GM21528 (cell line): Measurements from ENCODE around the gene CTRB2.
"Not testable (repeated sequence)": the region's sequence is repeated elsewhere in the genome, so short reads cannot be mapped to it uniquely, and the experiment has no call there.

ENCODE experiments used
- ATAC-seq: cut with Tn5 transposase; IDR thresholded peaks from one replicate; pipeline ENCODE4 v1.9.1; 2021; ENCODE audit warnings: mild to moderate bottlenecking, moderate library complexity; ENCODE audit not compliant: unreplicated experiment, low FRiP score

CTRB2 gene

DNA sequence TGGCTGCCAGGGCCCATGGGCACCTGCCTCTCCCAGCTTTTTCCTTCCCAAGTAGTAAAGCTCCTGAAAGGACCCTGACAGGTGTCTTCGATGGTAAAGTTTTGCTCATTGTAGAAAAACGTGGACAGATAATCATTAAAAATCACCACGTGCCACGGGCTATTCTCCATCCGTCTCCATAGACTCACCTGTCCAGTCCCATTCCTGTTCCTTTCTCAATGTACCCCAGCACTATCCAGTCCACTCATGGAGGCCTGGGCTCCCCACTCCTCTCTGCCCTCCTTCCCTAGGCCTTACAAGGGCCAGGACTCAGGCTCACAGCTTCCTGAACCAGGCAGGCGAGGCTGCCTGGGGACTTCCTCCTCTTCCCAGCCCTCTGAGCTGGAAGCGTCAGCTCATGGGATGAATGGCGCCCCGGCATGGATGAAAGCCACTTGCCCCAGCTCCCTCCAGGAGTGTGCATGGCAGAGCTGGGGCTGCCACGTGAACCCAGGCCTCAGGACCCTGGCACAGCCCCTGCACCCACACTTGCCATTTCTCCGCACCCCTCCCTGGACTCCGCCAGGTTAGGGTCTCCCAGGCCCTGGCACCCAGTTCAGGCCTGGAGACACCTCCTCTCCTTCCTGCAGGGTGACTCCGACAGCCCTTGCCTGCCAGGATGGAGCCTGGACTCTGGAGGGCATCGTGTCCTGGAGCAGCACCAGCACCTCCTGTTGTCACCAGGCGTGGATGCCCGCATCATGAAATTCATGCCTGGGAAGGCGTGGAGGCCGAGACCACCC lies 20.6 kb upstream of the CTRB2 start:
- ATAC-seq: no peak

DNA sequence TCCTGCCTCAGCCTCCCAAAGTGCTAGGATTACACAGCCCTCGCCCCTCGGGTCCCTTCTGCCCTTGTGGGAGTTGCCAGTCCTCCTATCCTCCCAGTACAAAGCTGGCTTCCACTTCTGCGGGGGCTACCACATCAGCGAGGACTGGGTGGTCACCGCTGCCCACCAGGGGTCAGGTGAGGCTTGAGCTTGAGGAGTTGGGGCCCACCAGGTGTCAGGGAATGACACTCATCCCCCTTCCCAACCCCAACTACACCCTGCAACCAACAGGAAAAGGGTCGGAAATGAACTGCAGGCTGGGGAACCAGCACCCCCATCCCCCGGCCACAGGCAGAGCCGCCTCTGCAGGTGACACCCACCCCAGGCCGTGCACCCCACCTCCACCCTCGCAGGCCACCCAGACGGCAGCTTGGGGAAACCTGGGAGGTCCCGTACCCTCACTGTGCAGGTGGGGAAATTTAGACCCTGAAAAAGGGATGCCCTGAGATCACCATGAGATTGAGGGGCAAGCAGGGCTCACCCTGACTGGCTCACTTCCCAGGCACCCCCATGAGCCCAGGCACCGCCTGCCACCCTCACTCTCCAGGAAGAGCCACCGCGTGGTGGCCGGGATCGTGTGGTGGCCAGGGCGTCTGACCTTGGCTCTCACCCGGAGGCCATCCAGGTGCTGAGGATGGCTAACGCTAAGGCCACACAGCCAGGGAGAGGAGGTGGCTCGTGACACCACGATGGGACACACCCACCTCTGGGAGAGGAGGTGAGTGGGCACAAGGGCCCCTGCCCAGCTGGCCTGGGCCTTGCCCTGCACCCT lies 19.8 kb upstream of the CTRB2 start:
- ATAC-seq: no peak

DNA sequence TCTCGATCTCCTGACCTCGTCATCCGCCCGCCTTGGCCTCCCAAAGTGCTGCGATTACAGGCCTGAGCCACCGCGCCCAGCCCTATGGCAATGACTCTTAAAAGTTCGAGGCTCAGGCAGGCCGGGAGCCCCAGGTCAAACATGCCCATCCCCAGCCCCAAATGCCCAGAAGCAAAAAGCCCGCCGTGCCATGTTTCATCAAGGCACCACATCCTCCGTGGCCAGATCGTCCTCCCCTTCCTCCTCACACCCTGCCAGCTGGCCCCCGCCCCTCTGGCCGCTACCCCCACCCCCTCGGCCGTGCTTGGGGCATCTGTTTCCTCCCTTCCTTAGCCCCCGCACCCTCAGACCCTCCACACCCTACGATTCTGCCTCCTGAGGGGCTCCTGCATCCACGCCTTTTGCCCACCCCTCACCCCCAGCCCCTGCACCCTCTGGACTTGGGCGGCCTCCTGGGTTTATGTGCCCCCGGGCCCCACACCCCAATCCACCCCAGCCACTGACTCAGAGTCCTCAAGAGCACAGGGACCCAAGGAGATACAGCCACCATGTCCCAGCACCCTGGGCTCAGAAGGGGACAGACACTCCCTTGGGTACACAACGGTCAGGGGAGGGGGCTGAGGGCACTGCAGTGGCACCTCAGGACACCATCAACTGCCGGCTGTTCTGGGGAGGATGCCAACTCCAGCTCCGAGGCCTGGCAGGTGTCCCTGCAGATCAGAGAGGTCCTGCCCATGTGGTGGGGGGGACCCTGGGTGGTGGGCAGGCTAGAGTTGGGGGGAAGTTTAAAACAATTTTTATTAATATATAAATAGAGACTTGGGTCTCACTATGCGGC lies 18.9 kb upstream of the CTRB2 start:
- ATAC-seq: no peak

DNA sequence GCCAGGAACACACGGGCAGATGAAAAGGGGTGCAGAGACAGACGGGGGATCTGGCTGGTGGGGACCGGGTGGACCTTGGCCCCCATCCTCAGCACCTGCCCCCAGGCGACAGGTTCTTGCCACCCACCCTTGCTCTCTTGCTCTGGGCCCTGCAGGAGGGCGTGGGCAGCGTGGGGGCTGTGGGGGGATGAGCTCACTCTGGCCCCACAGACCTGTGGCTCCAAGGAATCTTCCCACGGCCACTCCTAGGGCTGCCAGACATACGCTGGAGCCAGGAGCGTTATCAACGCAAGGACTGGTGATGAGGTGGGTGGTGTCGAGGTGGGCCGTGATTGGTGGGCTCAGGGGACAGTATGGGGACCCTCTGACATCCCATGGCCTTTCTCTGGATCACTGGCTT lies 18.1 kb upstream of the CTRB2 start:
- no peak for ATAC-seq

DNA sequence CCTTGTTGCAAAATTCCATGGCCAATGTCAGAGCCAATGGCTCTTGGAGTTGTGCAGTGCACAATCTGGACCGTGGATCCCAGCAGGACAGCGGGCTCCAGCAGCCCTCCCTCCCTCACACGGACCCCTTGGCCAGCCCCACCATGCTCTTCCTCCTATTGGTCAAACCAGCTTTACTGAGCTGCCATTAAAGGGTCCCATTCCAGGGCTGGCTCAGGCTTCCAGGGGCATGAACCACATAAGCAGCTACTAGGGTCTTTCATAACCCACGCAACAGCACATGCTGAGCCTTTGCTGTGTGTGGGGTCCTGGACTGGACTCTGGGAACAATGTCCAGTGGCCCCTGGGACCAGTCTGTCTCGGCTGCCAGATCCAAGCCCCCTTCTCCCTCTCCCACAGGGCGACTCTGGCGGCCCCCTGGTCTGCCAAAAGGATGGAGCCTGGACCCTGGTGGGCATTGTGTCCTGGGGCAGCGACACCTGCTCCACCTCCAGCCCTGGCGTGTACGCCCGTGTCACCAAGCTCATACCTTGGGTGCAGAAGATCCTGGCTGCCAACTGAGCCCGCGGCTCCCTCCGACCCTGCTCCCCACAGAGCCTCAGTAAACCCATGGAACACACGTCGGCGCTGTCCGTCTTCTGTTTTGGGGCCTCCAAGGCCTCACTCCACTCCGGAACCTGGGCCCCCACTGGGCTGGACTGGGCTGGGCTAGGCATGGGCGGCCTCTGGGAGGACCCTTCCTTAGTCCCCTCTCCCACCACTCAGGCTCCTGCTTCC lies 17.5 kb upstream of the CTRB2 start:
- no peak for ATAC-seq

DNA sequence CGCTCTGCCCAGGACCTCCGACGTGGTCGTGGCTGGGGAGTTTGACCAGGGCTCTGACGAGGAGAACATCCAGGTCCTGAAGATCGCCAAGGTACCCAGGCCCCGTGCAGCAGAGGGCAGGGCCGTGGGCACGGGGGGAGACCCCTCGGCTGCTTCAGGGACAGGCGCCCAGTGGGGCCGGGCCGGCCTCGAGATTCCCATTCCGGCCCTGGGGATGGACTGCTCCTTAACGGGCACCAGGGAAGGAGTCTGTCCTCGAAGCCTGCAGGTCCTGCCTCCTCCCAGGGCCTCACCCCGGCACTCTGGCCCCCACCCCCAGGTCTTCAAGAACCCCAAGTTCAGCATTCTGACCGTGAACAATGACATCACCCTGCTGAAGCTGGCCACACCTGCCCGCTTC lies 16.2 kb upstream of the CTRB2 start:
- not testable (repeated sequence) for ATAC-seq

DNA sequence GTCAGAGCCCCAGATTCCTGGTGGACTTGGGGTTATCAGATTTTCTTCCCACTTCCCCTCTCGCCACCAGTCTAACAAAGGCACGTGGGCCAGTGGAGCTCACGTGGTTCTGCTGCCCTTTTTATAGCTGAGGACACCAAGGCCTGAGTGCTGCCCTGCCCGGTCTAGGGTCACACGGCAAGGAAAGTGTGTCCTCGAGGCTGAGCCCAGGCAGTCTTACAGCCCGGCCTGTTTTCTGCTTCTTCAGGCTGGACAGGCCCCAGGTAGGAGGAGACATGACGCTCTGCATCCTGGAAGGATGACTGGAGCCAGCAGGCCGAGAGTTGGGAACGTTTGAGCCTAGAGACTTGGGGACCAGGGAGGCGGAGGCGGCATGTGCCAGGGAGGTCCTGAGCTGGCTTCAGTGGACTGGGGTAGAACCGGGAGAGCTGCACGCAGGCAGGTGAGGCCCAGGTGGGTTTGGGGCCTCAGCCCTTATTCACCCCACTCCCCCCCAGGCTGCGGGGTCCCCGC lies 15.4 kb upstream of the CTRB2 start:
- ATAC-seq: no peak

DNA sequence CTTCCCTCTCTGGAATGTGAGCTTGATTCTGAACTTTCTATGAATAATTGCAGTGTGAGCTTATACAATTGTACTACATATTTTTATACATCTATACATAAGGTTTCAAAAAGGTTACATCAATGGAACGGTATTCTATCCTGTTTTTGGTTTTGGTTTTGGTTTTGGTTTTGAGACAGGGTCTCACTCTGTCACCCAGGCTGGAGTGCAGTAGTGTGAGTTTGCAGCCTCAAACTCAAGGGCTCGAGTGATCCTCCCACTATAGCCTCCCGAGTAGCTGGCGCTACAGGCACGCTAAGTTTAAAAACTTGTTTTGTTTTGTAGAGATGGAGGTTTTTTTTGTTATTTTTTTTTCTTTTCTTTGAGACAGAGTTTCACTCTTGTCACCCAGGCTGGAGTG lies 12.9 kb upstream of the CTRB2 start:
- no peak for ATAC-seq

DNA sequence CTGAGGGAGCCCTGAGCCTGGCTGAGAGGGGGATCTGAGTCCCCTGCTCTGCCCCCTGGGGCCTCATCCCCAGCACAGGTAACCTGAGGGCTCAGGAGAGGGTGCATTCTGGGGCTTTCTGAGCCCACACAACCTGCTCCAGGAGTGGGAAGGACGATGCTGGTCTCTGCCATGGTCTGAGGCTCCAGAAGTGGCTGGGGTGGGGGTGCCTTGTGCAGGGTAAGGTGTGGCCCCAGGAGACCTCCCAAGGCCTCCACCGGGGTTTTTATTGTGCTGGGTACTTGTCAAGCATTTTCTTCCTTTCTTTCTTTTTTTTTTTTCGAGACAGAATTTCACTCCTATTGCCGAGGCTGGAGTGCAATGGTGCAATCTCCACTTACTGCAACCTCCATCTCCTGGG lies 12.1 kb upstream of the CTRB2 start:
- ATAC-seq: no peak

DNA sequence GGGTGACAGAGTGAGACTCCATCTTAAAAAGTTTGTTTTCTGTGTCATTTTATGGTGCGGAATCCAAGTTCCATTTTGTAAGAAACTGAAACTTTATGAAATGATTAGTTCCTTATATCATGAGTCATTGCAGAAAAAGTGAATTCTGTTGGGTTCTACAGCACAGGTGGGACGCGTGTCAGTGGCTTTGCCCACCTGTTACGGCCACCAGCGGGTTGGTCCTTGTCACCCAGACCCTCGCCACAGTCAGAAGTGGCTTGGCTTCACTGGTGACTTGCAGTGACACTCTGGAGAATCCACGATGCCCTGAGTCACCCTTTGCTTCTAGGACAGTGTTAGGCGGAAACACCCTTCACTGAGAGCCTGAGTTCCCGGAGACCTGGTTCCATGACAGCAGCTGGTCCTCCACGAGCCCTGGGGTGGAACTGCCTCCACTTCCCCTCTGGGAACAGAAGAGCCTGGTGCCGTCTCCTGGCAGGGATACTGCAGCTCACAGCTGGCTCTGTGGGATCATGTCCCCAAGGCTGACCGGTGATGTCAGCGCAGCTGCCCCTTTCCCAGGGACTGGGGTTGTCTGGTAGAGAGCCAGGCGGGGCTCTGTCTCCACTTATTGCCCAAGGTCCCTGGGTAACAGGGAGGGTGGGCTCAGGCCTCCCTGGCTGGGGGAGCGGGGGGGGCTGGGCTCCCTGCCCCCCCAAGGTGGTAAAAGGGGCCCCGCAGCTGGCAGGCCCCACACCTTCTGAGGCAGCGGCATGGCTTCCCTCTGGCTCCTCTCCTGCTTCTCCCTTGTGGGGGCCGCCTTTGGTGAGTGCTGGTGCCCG lies 11.5 kb upstream of the CTRB2 start, which contains the start of gene CTRB1:
Gene CTRB1, plus strand, starts transcription at position 733 of the 821 bp plus-strand sequence. Its CDS starts 20 bp downstream, at position 753.
- peak; percentile 70 for ATAC-seq

DNA sequence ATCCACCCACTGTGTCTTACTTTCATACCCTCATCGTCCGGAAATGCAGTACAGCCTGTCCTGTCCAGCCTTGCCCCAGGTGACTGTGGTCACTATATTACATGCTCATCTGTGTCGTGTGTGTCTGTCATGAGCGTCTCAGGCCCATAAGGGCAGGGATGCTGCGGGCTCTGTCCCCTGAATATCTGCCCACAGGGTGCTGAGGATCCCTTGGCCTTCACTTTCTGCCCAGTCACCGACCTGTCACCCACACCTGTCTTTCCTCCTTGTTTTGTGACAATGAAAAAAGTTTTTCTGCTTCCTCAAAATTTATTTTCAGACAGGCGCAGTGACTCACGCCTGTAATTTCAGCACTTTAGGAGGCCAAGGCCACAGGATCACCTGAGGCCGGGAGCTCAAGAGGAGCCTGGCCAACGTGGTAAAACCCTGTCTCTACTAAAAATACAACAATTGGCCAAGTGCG lies 10.5 kb upstream of the CTRB2 start:
- no peak for ATAC-seq

DNA sequence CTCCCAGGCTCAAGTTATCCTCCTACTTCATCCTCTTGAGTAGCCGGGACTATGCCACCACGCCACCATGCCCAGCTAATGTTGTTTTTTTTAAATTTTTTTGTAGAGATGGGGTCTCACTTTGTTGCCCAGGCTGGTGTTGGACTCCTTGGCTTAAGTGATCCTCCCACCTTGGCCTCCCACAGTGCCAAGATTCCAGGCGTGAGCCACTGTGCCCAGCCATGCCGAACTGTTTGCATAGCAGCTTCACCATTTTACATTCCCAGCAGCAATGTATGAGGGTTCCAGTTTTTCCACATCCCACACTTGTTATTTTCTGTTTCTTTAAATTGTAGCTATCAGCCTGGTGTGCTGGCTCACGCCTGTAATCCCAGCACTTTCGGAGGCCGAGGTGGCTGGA lies 9.6 kb upstream of the CTRB2 start:
- no peak for ATAC-seq

DNA sequence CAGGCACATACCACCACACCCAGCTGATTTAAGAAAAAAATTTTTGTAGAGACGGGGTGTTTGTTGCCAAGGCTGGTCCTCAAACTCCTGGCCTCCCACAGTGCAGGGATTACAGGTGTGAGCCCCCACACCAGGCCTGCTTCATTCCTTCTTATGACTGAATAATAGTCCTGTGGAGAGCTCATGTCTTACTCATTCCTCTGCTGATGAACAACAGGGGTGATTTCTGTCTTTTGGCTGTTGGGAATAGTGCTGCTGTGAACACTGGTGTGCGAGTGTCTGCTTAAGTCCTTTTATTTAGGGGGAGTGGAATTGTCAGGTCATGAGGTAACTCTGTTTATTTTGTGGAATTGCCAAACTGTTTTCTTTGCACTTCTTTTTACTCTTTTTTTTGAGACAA lies 9.2 kb upstream of the CTRB2 start:
- no peak for ATAC-seq

DNA sequence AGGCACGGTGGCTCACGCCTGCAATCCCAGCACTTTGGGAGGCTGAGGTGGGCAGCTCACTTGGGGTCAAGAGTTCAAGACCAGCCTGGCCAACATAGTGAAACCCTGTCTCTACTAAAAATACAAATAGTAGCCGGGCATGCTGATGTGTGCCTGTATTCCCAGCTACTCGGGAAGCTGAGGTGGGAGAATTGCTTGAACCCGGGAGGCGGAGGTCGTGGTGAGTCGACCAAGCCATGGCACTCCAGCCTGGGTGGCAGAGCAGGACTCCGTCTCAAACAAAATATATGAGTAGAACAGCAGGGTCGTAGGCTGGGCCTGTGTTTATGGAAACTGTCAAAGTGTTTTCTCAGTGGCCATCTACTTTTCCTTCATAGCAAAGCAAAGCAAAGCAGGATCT lies 4.3 kb upstream of the CTRB2 start:
- not testable (repeated sequence) for ATAC-seq

DNA sequence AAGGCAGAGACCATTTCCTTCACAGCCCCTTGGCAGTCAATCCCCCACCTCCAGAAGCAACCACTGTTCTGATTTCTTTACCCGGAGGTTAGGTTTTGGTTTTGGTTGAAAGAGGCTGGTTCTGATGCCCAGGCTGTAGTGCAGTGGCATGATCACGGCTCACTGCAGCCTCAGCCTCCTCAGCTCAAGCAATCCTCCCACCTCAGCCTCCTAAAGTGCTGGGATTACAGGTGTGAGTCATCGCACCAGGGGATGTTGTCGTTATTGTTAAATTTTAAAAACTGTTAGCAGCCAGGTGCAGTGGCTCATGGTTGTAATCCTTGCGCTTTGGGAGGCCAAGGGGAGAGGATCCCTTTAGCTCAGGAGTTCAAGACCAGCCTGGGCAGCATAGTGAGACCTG lies 3.0 kb upstream of the CTRB2 start:
- ATAC-seq: no peak

DNA sequence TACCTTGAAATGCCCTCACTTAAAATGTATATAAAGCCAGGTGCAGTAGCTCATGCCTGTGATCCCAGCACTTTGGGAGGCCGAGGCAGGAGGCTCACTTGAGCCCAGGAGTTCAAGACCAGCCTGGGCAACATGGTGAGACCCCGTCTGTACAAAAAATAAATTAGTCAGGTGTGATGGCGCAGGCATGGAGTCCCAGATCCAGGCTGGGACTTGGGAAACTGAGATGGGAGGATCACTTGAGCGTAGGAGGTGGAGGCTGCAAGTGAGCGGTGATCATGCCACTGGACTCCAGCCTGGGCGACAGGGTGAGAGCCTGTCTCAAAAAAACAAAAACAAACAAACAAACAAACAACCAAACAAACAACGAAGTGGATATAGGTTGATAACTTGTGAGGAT lies 2.6 kb upstream of the CTRB2 start:
- not testable (repeated sequence) for ATAC-seq

DNA sequence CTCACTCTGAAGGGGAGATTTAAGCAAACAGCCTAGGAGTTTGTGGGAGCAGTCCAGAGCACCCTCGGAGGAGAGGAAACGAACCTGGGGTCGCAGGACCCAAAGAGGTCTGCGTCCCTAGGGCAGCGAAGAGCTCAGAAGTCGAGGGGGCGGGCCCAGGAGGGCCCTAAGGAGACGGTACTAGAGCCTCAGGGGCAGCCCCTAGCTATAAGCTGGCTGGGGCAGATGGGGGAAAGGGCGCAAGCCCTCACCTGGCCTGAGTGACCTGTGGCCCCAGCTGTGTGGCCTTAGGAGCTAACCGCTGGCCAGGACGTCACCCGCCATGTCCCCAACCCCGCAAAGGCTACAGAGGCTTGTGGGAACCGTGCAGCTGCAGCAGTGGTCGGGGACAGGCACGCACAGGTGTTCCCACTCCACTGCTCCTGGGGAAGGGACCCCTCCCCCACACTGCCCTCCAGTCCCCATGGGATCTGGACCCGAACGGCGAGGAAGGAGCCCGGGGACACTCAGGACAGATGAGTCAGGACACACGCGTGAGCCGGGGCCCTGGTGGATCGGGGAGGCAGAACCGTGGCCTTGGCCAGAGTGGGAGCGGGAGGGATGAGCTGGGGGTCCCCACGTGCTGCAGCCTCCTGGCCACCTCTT lies 2.0 kb upstream of the CTRB2 start:
- ATAC-seq: no peak

DNA sequence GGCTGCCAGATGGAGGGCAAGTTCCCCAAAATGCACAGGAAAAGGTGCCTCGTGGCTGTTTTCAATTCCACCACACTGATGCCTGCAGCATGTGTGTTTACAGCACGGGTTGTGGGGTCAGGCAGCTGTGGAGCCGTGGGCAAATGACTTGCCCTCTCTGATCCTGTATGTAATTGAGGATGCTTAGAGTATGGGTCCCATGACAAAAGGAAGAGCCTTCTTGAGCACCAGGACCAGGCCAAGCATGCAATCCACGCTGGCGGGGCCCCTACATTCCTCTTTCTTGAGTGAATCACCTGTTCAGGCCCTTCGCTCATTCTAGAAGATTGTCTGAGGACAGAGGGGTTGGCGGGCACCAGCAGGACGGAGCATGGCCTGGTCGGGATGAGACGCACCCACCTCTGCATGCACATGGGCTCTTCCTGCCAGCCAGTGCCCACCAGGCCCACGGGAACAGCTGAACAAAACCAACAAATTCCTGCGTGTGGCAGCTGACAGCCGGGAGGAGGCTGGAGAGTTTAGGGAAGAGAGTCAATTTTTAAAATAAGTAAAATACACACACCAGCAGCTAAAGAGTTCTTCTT lies 1.4 kb upstream of the CTRB2 start:
- no peak for ATAC-seq
